Activated B cell treated with CpG ODN at 0.5 μM for 24 hours (primary cell): ENCODE measurements around the gene SLC37A1. TPM values are rescaled to one million over a fixed set of nuclear protein-coding genes. Genes with fewer than 3 reads are reported as not detected.

ENCODE experiments used
- ATAC-seq: fragments of 200-7000 bp; cut with Tn5 transposase; one replicate; pipeline ENCODE4 v1.10.0; 2021; ENCODE audit warnings: low read depth, mild to moderate bottlenecking, moderate library complexity
- CTCF ChIA-PET: fragments of 350-600 bp; sonication (Branson Sonifier 250); formaldehyde crosslinking; loops from one replicate; lab custom pipeline; 2021; ENCODE audit warnings: antibody characterized with exemption; lab: Charles Lee
- POLR2A ChIA-PET: fragments of 350-600 bp; sonication (Branson Sonifier 250); formaldehyde crosslinking; loops from one replicate; lab custom pipeline; 2021; ENCODE audit warnings: antibody characterized with exemption; lab: Charles Lee
- DNase-seq: peaks from one replicate; pipeline ENCODE4 v3.0.0; 2022
- H3K27ac Mint-ChIP-seq: one replicate; pipeline ENCODE4 v1.8.0; 2020; ENCODE audit warnings: mixed read lengths
- H3K27me3 Mint-ChIP-seq: one replicate; pipeline ENCODE4 v1.8.0; 2021; ENCODE audit warnings: mixed read lengths
- H3K36me3 Mint-ChIP-seq: one replicate; pipeline ENCODE4 v1.8.0; 2021; ENCODE audit warnings: low read depth, mixed read lengths
- H3K4me1 Mint-ChIP-seq: one replicate; pipeline ENCODE4 v1.8.0; 2021; ENCODE audit warnings: mixed read lengths
- H3K4me3 Mint-ChIP-seq: one replicate; pipeline ENCODE4 v1.8.0; 2020; ENCODE audit warnings: mild to moderate bottlenecking, mixed read lengths
- H3K9me3 Mint-ChIP-seq: one replicate; pipeline ENCODE4 v1.8.0; 2020; ENCODE audit warnings: mixed read lengths
- intact Hi-C: fragments of 100-400 bp; cut with micrococcal nuclease; formaldehyde crosslinking; loops from one replicate; pipeline ENCODE4 v1.15.1; 2024
- total RNA-seq: library from RNA; stranded (reverse); gene quantifications from 2 replicates; pipeline ENCODE4 v1.2.3, GENCODE V29; 2022
- TF ChIP-seq, protein P1 (sequence below): fragments of 200-600 bp; IDR thresholded peaks from one replicate; pipeline ENCODE4 v1.8.0; 2022; ENCODE audit warnings: antibody characterized with exemption, mild to moderate bottlenecking

The SLC37A1 gene
- total RNA-seq, 1 donor from 2014 or later, result 47.9 TPM

DNA sequence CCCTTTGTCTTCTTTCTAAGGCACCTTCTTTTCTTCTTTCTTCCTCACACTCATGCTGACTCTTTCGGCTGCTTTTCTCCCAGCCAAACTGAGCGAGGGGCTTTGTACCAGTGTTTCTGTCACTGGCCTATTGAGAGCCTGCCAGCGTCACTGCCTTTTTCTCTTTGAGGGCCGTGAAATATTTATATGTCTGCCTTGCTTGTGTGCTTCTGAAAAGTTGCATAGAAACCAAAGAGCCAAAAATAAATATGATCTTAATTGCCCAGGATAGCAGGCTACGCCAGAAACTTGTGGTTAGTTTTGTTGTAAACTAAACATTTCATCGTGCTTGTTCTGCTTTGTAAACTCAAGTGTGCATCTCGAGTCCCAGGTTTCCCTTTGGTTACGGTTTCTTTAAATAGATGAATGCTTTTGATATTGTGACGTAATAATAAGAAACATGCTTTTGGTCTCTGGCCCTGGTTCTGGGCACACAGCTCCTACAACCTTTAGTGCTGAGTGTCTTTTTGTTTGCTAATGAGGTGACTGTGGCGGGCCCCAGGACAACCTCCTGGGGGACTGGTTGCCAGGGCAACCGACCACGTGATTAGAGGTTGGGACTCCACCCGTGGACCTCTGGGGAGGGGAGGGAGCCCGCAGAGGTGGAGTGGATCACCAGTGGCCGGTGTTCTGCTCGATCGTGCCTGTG lies 10.8 kb downstream of the SLC37A1 start:
- Mint-ChIP-seq H3K4me1 (peaks cover 87% of the 10 kb centered on the region), H3K36me3 (peaks cover 76% of the 10 kb centered on the region), H3K4me3 (peak overlapping the region; percentile 78), H3K27me3 (no peaks in the 10 kb centered on the region), H3K27ac (peak overlapping the region; percentile 95), H3K9me3 (no peaks in the 10 kb centered on the region)
- peak; percentile 90 for DNase-seq
- TF ChIP-seq, protein P1, sequence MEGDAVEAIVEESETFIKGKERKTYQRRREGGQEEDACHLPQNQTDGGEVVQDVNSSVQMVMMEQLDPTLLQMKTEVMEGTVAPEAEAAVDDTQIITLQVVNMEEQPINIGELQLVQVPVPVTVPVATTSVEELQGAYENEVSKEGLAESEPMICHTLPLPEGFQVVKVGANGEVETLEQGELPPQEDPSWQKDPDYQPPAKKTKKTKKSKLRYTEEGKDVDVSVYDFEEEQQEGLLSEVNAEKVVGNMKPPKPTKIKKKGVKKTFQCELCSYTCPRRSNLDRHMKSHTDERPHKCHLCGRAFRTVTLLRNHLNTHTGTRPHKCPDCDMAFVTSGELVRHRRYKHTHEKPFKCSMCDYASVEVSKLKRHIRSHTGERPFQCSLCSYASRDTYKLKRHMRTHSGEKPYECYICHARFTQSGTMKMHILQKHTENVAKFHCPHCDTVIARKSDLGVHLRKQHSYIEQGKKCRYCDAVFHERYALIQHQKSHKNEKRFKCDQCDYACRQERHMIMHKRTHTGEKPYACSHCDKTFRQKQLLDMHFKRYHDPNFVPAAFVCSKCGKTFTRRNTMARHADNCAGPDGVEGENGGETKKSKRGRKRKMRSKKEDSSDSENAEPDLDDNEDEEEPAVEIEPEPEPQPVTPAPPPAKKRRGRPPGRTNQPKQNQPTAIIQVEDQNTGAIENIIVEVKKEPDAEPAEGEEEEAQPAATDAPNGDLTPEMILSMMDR, result no peak
- ChIA-PET CTCF (interaction anchor here (1.4 kb wide), 1 partner anchor 12 kb away, joined by 3 read pairs; no protein-coding TSS in a partner anchor), POLR2A (interaction anchor here (0.6 to 6.2 kb wide), 6 partner anchors 11 to 74 kb away, joined by 3 to 82 read pairs (median 15); partner anchors contain the start of gene SLC37A1)
- intact Hi-C loops, result loop anchor here (1.0 to 10.0 kb wide), 7 partner anchors 10 to 460 kb away; partner anchors contain the start of gene RSPH1
- ATAC-seq, result peak; percentile 83

DNA sequence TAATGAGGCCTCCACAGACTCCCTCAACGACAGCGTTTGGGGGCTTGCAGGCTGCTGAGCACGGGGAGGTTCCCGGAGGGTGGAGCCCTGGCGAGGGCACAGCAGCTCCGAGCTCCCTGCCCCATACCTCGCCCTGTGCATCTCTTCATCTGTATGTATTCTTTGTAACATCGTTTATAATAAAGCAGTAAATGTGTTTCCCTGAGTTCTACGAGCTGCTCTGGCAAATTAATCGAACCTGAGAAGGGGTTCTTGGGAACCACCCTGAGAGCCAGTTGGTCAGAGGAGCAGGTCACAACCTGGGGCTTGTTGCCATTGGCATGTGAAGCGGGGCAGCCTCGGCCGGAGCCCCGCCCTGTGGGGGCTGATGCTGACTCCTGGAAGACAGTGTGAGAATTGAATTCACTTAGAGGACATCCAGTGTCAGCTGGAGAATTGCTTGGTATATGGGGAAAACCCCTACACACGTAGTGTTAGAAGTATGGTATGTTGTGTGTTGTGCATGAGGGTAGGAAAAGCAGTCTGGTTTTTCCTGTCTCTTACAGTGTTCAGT lies 11.5 kb downstream of the SLC37A1 start:
- Mint-ChIP-seq H3K4me3 (peak overlapping the region; percentile 78), H3K27ac (peak overlapping the region; percentile 95), H3K4me1 (peaks cover 87% of the 10 kb centered on the region), H3K9me3 (no peaks in the 10 kb centered on the region), H3K36me3 (peaks cover 75% of the 10 kb centered on the region), H3K27me3 (no peaks in the 10 kb centered on the region)
- TF ChIP-seq, protein P1, result no peak
- POLR2A ChIA-PET, result interaction anchor here (0.9 to 6.2 kb wide), 6 partner anchors 10 to 64 kb away, joined by 3 to 82 read pairs (median 6); partner anchors contain the start of gene SLC37A1
- CTCF ChIA-PET, result interaction anchor here (1.0 kb wide), 1 partner anchor 11 kb away, joined by 4 read pairs; no protein-coding TSS in a partner anchor
- DNase-seq (no peak), ATAC-seq (peak; percentile 19)
- intact Hi-C loops, result loop anchor here (1.0 to 10.0 kb wide), 2 partner anchors 51 to 460 kb away; no protein-coding TSS in a partner anchor

DNA sequence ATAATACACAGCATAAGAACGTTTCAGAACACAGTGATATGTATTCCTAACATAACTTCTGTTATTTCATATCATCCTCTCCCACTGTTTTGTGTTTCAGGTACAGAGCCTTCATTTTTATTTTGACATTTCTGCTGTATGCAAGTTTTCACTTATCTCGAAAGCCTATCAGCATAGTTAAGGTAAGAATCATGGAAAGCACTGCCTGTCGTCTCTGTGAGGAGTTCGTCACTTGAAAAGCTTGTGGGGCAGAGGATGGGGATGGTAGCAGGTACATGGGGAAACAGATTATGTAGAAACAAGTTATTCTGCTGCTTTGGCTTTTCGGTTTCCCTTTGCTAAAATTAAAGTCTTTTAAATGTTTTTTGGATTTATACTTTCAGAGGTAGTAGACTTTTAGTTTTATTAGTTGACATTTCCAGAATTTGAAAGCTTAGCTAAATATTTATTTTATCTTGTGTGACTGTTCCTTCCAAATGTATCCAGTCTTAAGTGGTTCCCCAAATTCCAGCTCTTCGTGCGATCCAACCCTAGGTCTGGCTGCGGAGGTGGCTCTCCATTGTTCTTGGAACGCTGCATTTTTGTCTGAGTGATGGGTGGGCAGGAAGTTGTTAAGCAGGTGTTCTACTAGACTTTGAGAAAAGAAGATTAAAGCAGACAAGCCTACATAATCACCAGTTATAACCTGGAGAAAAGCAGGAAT lies 12.2 kb downstream of the SLC37A1 start:
- TF ChIP-seq, protein P1, result no peak
- DNase-seq (no peak), ATAC-seq (no peak)
- H3K9me3 Mint-ChIP-seq, result no peaks in the 10 kb centered on the region
- H3K27me3 Mint-ChIP-seq, result no peaks in the 10 kb centered on the region
- intact Hi-C loops, result loop anchor here (1.0 to 10.0 kb wide), 2 partner anchors 52 to 461 kb away; no protein-coding TSS in a partner anchor
- peak overlapping the region; percentile 95 for H3K27ac Mint-ChIP-seq
- ChIA-PET POLR2A (interaction anchor here (1.1 to 6.2 kb wide), 3 partner anchors 9 to 59 kb away, joined by 3 to 82 read pairs (median 58); partner anchors contain the start of gene SLC37A1), CTCF (interaction anchor here (1.0 kb wide), 1 partner anchor 11 kb away, joined by 4 read pairs; no protein-coding TSS in a partner anchor)
- H3K36me3 Mint-ChIP-seq, result peaks cover 74% of the 10 kb centered on the region
- peak overlapping the region; percentile 78 for H3K4me3 Mint-ChIP-seq
- peaks cover 86% of the 10 kb centered on the region for H3K4me1 Mint-ChIP-seq

DNA sequence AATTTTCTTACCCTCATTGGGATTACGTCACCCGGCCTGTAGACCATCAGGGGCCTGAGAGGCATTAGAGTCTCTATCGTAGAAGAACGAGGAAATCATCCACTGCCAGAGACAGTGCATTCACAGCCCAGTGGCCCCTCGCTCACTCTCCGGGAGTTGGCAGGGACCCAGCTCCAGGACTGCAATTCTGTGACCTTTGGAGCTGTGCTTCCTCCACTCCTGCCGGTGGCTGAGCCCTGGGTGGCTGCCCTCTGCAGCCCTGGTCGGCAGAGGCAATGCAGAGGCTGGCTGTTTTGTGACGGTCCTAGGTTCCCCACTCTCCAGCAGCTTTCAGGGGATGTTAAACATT lies 12.7 kb downstream of the SLC37A1 start:
- peak overlapping the region; percentile 33 for H3K4me3 Mint-ChIP-seq
- peaks cover 85% of the 10 kb centered on the region for H3K4me1 Mint-ChIP-seq
- intact Hi-C loops, result loop anchor here (10.0 kb wide), 1 partner anchor 462 kb away; no protein-coding TSS in a partner anchor

More for the DNA sequence above, 12.7 kb downstream of the SLC37A1 start:
- ATAC-seq (no peak), DNase-seq (no peak)
- ChIA-PET CTCF (interaction anchor here (0.5 to 1.0 kb wide), 2 partner anchors 10 to 48 kb away, joined by 3 to 4 read pairs; no protein-coding TSS in a partner anchor), POLR2A (interaction anchor here (0.8 to 6.2 kb wide), 3 partner anchors 9 to 517 kb away, joined by 3 to 82 read pairs (median 58); partner anchors contain the start of gene SLC37A1)
- Mint-ChIP-seq H3K36me3 (peaks cover 73% of the 10 kb centered on the region), H3K27ac (peak overlapping the region; percentile 95), H3K27me3 (no peaks in the 10 kb centered on the region), H3K9me3 (no peaks in the 10 kb centered on the region)
- TF ChIP-seq, protein P1, result no peak
